Cardiac muscle cell (in vitro differentiated cells and primary cell): Measurements from ENCODE around the gene TM9SF1. TPM values are rescaled to one million over a fixed set of nuclear protein-coding genes. Genes with fewer than 3 reads are reported as not detected.
A peak's percentile ranks its signal among the peaks of the same experiment; 100 is the strongest.
"Not testable (repeated sequence)": the region's sequence is repeated elsewhere in the genome, so short reads cannot be mapped to it uniquely, and the experiment has no call there.

ENCODE experiments used
- DNase-seq, 2 donors: peaks; one replicate each; pipeline versions ENCODE4 v3.0.0 to v3.0.0-alpha.2; 2010 to 2017; ENCODE audit warnings: low read depth in 1 of 2, low spot score in 1 of 2
- H3K27ac ChIP-seq: fragments of 200-600 bp; sonication (generic); 2 replicates; pipeline ENCODE4 v1.5.1; 2016
- H3K27me3 ChIP-seq: fragments of 200-600 bp; sonication (generic); 2 replicates; pipeline ENCODE4 v1.6.0; 2016; ENCODE audit warnings: control low read depth
- H3K36me3 ChIP-seq: fragments of 200-600 bp; sonication (generic); 2 replicates; pipeline ENCODE4 v1.5.1; 2016; ENCODE audit warnings: control low read depth
- H3K4me1 ChIP-seq: fragments of 200-600 bp; sonication (generic); 2 replicates; pipeline ENCODE4 v1.8.1; 2017; ENCODE audit warnings: low read depth, mild to moderate bottlenecking, mixed run types
- H3K4me3 ChIP-seq: fragments of 200-600 bp; sonication (generic); 2 replicates; pipeline ENCODE4 v1.5.1; 2016; ENCODE audit warnings: mild to moderate bottlenecking
- H3K9me3 ChIP-seq: fragments of 200-600 bp; sonication (generic); 2 replicates; pipeline ENCODE4 v1.5.1; 2017; ENCODE audit warnings: low read depth, mild to moderate bottlenecking, control low read depth
- CTCF ChIP-seq: IDR thresholded peaks from 2 replicates; pipeline ENCODE4 v1.5.1; 2012; ENCODE audit warnings: low read depth, mild to moderate bottlenecking, low read length
- polyA plus RNA-seq: library from polyadenylated mRNA; unstranded; fragments of >200 nt; fragmentation: Nextera tagmentation; extraction: Ambion mirVana; gene quantifications from 2 replicates; pipeline ENCODE4 v1.2.1, GENCODE V29; 2016
- total RNA-seq: library from RNA; depleted of rRNA; stranded (reverse); fragments of >200 nt; gene quantifications from 2 replicates; pipeline ENCODE4 v1.2.3, GENCODE V29; 2016

TM9SF1 gene
- total and polyA plus RNA-seq, 2 experiments from 2014 or later = 40.2 to 65.3 TPM

GRCh38 chr14:24231263-24232120 lies 36.3 kb upstream of the TM9SF1 start:
- H3K27me3 ChIP-seq = no peaks in the 10 kb centered on the region
- no peak for DNase-seq
- H3K9me3 ChIP-seq = no peaks in the 10 kb centered on the region
- peak overlapping the region; percentile 93 for H3K4me3 ChIP-seq
- peaks cover 7% of the 10 kb centered on the region for H3K4me1 ChIP-seq
- H3K36me3 ChIP-seq = peaks cover 10% of the 10 kb centered on the region
- TF ChIP-seq CTCF = no peak
- peak overlapping the region; percentile 79 for H3K27ac ChIP-seq

DNA sequence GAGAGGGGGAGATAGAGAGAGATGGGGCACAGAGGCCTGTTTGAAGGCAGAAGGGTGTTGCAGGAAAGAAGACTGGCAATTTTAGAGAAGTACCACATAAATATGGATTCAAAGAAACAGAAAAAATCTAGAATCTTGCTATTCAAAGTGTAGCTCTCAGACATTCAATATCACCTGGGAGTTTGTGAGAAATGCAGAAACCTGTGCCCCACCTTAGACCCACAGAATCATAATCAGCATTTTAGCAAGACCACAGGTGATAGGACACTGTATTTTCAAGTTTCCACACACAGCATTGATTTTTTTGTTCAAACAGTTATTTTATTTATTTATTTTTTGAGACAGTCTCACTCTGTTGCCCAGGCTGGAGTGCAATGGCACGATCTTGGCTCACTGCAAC lies 33.7 kb upstream of the TM9SF1 start:
- H3K27me3 ChIP-seq = no peaks in the 10 kb centered on the region
- no peak overlapping the region for H3K4me3 ChIP-seq
- no peak overlapping the region for H3K27ac ChIP-seq
- H3K9me3 ChIP-seq = no peaks in the 10 kb centered on the region
- no peak for TF ChIP-seq CTCF
- no peaks in the 10 kb centered on the region for H3K36me3 ChIP-seq
- peaks cover 7% of the 10 kb centered on the region for H3K4me1 ChIP-seq
- no peak for DNase-seq

- no peaks in the 10 kb centered on the region for H3K9me3 ChIP-seq
- no peak for DNase-seq
- H3K36me3 ChIP-seq = no peaks in the 10 kb centered on the region
- no peaks in the 10 kb centered on the region for H3K4me1 ChIP-seq
- H3K27me3 ChIP-seq = no peaks in the 10 kb centered on the region
- H3K27ac ChIP-seq = no peak overlapping the region
- no peak overlapping the region for H3K4me3 ChIP-seq
- TF ChIP-seq CTCF = no peak
Measured at GRCh38 chr14:24226473-24226872, 31.2 kb upstream of the TM9SF1 start.

DNA sequence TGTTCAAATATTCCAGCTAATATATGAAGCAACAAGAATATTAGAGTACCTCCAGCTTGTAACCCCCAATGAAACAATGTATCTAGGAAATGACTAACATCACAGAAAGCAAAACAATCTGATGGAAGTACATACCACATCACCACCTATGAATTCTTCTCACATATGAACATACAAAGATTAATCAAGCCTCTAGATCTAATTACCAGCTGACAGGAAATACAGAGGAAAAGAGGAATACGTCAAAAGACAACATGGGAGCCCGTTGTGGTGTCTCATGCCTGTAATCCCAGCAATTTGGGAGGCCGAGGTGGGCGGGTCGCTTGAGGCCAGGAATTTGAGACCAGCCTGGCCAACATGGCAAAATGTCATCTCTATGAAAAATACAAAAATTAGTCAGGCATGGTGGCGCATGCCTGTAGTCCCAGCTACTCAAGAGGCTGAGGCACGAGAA lies 29.4 kb upstream of the TM9SF1 start:
- no peaks in the 10 kb centered on the region for H3K9me3 ChIP-seq
- peak in 1 of 2 donors; percentile 88 for DNase-seq
- H3K4me3 ChIP-seq = no peak overlapping the region
- H3K27me3 ChIP-seq = no peaks in the 10 kb centered on the region
- no peaks in the 10 kb centered on the region for H3K36me3 ChIP-seq
- no peaks in the 10 kb centered on the region for H3K4me1 ChIP-seq
- TF ChIP-seq CTCF = no peak
- H3K27ac ChIP-seq = no peak overlapping the region

- not testable (repeated sequence) for H3K27me3 ChIP-seq, H3K36me3 ChIP-seq, H3K27ac ChIP-seq, DNase-seq, H3K4me1 ChIP-seq, H3K4me3 ChIP-seq, H3K9me3 ChIP-seq
Measured at GRCh38 chr14:24222987-24223386, 27.7 kb upstream of the TM9SF1 start.

DNA sequence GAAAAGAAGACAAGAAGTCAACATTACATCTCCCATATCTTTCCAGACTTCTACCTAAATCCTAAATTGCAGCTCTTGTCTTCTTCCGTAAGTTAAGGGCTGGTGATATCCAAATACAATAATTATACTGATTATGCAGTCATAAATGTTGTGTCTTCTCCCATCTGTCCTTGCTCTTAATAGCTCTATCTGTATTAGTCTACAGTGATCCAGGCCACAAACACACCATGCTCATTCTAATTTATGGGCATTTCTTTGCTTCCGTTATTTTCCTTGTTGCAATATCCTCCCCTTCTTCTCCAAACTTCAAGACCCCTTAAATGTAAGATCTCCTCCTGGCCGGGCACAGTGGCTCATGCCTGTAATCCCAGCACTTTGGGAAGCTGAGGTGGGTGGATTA lies 24.3 kb upstream of the TM9SF1 start:
- Histone ChIP-seq H3K36me3 (no peaks in the 10 kb centered on the region), H3K4me1 (no peaks in the 10 kb centered on the region), H3K4me3 (no peak overlapping the region), H3K27ac (no peak overlapping the region), H3K9me3 (no peaks in the 10 kb centered on the region), H3K27me3 (no peaks in the 10 kb centered on the region)
- TF ChIP-seq CTCF = no peak
- no peak for DNase-seq
